ENCODE data around the gene MMD2.

MMD2 gene

GRCh38 chr7:4957847-4958476 lies 1.0 kb downstream of the MMD2 start:
- no peak for DNase-seq

GRCh38 chr7:4951903-4952636 lies 6.9 kb downstream of the MMD2 start:
- no peak for DNase-seq

GRCh38 chr7:4951304-4951703 lies 7.7 kb downstream of the MMD2 start:
- no peak for DNase-seq

GRCh38 chr7:4948402-4948801 lies 10.6 kb downstream of the MMD2 start:
- no peak for DNase-seq

GRCh38 chr7:4945949-4946348 lies 13.0 kb downstream of the MMD2 start:
- DNase-seq: no peak

GRCh38 chr7:4944939-4945338 lies 14.0 kb downstream of the MMD2 start:
- DNase-seq: no peak

- DNase-seq: no peak
Observed at GRCh38 chr7:4943297-4943696, 15.7 kb downstream of the MMD2 start.

- no peak for DNase-seq
Observed at GRCh38 chr7:4939971-4940728, 18.8 kb downstream of the MMD2 start.

- no peak for DNase-seq
Observed at GRCh38 chr7:4937411-4937810, 21.6 kb downstream of the MMD2 start.

- DNase-seq: no peak
Observed at GRCh38 chr7:4934419-4935025, 24.5 kb downstream of the MMD2 start.

- no peak for DNase-seq
Observed at GRCh38 chr7:4931943-4932342, 27.0 kb downstream of the MMD2 start.

GRCh38 chr7:4929005-4929404 lies 30.0 kb downstream of the MMD2 start:
- DNase-seq: no peak

GRCh38 chr7:4928445-4928844 lies 30.5 kb downstream of the MMD2 start:
- no peak for DNase-seq

GRCh38 chr7:4919969-4920766 lies 38.8 kb downstream of the MMD2 start:
- DNase-seq: no peak

- DNase-seq: no peak
Observed at GRCh38 chr7:4916113-4916512, 42.9 kb downstream of the MMD2 start.

GRCh38 chr7:4911111-4911828 lies 47.7 kb downstream of the MMD2 start:
- DNase-seq: no peak

GRCh38 chr7:4906682-4907081 lies 52.3 kb downstream of the MMD2 start:
- DNase-seq: no peak

GRCh38 chr7:4905171-4905570 lies 53.8 kb downstream of the MMD2 start:
- DNase-seq: no peak

- no peak for DNase-seq
Observed at GRCh38 chr7:4904346-4904745, 54.6 kb downstream of the MMD2 start.

- no peak for DNase-seq
Observed at GRCh38 chr7:4895766-4896165, 63.2 kb downstream of the MMD2 start.

- no peak for DNase-seq
Observed at GRCh38 chr7:4894482-4894881, 64.5 kb downstream of the MMD2 start.

GRCh38 chr7:4893929-4894475 lies 65.0 kb downstream of the MMD2 start:
- no peak for DNase-seq

Data from NCI-H187 (cell line).